ENCODE data around the gene POLRMT.

DNA sequence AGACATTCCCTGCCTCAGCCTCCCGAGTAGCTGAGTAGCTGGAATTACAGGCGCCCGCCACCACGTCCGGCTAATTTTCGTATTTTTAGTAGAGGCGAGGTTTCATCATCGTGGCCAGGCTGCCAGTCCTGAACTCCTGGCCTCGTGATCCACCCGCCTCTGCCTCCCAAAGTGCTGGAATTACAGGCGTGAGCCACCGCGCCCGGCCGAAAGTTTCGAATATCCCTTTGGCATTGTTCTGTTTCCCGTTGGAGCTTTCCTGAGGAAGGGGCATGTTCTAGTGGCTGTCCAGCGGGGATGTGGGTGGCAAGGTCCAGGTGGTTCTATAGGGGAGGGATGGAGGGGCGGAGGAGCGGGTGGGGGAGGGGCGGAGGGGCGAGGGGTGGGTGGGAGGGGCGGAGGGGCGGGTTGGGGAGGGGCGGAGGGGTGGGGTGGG is 63.1 kb downstream of the POLRMT start:
- TF ChIP-seq, protein P1, sequence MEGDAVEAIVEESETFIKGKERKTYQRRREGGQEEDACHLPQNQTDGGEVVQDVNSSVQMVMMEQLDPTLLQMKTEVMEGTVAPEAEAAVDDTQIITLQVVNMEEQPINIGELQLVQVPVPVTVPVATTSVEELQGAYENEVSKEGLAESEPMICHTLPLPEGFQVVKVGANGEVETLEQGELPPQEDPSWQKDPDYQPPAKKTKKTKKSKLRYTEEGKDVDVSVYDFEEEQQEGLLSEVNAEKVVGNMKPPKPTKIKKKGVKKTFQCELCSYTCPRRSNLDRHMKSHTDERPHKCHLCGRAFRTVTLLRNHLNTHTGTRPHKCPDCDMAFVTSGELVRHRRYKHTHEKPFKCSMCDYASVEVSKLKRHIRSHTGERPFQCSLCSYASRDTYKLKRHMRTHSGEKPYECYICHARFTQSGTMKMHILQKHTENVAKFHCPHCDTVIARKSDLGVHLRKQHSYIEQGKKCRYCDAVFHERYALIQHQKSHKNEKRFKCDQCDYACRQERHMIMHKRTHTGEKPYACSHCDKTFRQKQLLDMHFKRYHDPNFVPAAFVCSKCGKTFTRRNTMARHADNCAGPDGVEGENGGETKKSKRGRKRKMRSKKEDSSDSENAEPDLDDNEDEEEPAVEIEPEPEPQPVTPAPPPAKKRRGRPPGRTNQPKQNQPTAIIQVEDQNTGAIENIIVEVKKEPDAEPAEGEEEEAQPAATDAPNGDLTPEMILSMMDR (IDR thresholded peaks at IDR 0.05; ENCODE audit: low read depth, low read length, missing input control), result no peak
- TF ChIP-seq EGR1 (IDR thresholded peaks at IDR 0.05; ENCODE audit: low read depth in 2 of 2) (no peak), GABPA (IDR thresholded peaks at IDR 0.05 in 1 of 2, conservative IDR thresholded peaks at IDR 0.05 in 1 of 2) (no peak), RAD21 (IDR thresholded peaks at IDR 0.05) (no peak), JUND (IDR thresholded peaks at IDR 0.05) (no peak)
- TF ChIP-seq, protein P2, sequence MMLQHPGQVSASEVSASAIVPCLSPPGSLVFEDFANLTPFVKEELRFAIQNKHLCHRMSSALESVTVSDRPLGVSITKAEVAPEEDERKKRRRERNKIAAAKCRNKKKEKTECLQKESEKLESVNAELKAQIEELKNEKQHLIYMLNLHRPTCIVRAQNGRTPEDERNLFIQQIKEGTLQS (IDR thresholded peaks at IDR 0.05), result no peak
- TF ChIP-seq, protein P3, sequence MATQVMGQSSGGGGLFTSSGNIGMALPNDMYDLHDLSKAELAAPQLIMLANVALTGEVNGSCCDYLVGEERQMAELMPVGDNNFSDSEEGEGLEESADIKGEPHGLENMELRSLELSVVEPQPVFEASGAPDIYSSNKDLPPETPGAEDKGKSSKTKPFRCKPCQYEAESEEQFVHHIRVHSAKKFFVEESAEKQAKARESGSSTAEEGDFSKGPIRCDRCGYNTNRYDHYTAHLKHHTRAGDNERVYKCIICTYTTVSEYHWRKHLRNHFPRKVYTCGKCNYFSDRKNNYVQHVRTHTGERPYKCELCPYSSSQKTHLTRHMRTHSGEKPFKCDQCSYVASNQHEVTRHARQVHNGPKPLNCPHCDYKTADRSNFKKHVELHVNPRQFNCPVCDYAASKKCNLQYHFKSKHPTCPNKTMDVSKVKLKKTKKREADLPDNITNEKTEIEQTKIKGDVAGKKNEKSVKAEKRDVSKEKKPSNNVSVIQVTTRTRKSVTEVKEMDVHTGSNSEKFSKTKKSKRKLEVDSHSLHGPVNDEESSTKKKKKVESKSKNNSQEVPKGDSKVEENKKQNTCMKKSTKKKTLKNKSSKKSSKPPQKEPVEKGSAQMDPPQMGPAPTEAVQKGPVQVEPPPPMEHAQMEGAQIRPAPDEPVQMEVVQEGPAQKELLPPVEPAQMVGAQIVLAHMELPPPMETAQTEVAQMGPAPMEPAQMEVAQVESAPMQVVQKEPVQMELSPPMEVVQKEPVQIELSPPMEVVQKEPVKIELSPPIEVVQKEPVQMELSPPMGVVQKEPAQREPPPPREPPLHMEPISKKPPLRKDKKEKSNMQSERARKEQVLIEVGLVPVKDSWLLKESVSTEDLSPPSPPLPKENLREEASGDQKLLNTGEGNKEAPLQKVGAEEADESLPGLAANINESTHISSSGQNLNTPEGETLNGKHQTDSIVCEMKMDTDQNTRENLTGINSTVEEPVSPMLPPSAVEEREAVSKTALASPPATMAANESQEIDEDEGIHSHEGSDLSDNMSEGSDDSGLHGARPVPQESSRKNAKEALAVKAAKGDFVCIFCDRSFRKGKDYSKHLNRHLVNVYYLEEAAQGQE (IDR thresholded peaks at IDR 0.05), result no peak

Data from liver (tissue), 3 donors.